HG02642 (cell line): ENCODE results near the gene COP1.

Experiments
- ATAC-seq: cut with Tn5 transposase; IDR thresholded peaks from one replicate; pipeline ENCODE4 v1.9.1; 2021; ENCODE audit warnings: mild to moderate bottlenecking; ENCODE audit not compliant: unreplicated experiment, poor library complexity

Gene COP1

DNA sequence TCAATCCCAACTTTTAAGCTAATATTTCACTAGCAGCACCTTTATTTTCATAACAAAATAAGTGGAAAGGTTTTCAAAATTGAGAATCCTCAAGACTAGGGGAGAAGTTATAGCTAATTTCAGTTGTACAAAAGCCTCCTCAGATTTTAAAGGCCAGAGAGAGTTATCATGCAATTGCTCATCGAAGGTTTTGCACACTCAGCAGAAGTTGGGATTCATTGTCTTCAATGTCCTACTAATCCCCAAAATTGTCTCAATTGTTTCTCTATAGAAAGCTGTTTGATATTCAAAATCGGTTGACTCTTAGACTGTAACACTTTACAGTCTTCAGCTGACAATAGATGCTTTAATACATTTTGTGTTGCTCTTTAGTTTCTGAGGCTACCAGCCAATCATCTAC lies 293.0 kb downstream of the COP1 start:
- ATAC-seq = no peak

DNA sequence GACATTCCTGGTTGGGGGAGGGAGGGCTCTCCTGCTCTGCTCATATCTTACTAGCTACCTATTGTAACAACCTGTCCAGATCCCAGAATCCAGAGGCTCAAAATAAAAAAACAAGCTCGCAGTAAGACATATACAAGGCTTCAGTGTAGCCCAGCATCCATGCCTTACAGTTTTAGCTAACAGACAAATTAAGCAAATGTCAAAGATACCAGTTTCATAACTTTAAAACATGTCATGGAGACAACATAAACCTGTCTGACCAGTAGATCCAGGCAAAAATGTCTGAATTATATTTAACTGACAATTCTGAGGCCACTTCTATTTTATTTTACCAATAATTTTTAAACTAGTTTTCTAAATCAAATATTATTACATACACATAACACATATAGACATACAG lies 295.9 kb downstream of the COP1 start:
- no peak for ATAC-seq

DNA sequence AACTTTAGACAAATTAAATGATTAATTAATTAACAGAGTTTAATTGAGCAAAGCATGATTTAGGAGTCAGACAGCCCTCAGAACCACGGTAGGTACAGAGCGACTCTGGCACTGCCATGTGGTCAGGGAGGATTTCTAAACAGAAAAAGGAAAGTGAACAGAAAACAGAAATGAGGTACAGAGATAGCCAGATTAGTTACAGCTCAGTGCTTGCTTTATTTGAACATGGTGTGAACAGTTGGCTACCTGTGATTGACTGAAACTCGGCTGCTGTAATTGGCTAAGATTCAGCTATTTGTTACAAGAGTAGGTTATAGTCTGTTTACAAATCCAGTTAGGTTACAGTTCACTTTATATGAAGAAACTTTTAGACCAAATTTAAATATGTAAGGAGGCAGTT lies 300.7 kb downstream of the COP1 start:
- no peak for ATAC-seq

DNA sequence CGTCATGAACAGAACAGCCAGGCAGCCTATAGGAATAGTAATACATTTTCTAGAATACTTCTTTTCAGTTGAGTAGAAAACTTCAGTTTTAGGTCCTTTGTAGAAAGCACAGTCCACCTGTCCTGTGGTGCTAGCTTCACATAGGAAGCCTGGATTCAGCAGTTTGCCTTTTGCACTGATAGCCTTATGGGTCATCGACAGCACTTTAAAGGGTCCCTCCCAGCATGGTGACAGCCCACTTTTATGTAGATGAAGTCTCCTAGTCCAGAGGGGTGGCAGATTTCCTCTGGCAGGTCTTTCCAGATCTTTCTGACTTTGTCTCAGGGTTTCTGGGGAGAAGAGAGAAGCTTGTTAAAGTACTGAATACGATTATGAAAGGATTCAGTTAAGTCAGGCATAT lies 302.3 kb downstream of the COP1 start:
- ATAC-seq = no peak

DNA sequence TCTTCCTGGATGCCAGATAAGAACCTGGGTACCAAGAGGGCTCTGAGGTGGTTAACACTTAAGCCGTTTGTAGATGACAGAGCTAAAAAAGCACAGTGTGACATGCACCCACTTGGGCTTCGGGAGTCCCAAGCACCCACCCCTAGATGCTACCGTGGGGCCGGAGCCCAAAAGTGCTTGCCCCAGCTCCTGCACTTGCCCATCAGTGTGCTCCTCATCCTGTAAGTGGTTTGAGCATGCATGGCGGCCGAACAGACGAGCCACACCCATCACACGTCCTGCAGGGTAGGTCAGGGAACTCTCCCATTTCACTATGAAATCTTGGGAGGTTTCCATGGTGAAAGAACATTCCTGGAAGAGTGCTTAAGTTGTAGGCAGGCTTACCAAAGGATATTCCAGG lies 304.8 kb downstream of the COP1 start:
- no peak for ATAC-seq

DNA sequence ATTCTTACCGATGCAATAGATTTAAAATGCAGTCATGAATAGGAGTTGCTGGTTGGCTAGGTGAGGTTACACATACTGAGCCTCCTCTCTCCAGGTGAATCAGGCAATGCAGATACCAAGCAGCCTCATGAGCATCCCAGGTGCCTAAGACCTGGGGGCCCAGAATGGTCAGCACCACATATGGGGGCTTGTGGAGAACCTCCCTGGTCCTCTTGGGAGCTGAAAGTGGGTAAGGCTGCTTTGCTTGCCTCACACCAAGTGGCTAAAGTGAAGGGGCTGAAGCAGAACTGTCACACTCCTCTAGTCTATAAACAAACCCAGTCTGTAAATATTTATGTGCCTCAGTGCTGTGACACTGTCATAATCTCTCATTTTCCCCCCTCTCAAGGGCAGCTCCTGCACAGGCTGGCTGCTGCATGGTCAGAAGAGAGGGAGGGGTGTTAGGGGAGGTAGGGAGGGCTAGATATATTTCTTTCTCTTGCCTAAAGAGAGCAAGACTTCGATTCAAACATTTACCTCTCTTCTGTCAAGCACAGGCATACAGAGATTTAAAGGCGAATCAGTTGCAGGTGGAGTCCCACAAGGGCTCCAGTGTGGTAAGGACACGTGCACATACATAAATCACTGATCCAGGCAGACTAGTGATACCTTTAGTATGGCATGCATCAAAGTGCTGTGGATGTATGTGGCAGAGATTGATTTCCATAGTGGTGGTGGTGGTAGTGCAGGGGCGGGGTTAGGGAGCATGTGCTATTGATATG lies 305.8 kb downstream of the COP1 start:
- ATAC-seq = no peak

DNA sequence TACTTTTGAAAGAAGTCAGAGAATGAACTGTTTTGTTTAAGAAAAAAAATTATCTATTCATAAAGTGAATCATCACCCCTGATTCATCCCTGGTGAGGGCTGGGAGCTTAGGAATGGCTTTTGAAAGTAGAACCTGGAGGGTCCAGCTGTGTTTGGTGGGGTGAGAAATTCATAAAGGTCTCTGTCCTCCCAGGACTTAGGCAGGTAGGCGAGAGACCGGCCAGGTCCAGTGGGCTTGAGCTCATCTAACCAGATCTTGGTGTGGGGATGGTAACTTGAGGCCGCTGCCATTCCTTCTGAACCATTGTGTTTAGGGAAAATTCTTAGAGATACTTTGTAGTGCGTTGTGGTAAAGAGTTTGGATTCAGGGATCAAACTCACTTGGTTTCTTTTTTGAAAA lies 306.9 kb downstream of the COP1 start:
- no peak for ATAC-seq

DNA sequence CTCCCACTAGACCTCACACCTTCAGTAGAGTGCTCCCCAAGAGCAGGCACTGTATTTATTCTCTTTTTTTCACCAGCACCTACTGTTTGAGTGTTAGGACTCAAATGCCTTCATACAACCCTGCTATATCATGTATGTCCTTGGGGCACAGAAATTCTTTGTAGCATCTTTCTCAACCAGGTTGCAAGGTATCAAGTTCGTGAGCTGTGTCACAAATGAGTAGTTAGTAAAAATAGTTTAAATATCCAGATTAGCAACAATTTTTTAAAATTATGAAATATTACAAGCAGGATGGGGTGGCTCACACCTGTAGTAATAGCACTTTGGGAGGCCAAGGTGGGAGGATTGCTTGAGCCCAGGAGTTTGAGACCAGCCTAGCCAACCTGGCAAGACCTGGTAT lies 311.1 kb downstream of the COP1 start:
- ATAC-seq = no peak
